K562 (cell line): Measurements from ENCODE around the gene UTP11. TPM values are rescaled to one million over a fixed set of nuclear protein-coding genes. Genes with fewer than 3 reads are reported as not detected.

Experiments used
- ATAC-seq: fragments of 200-7000 bp; cut with Tn5 transposase; 3 replicates; pipeline ENCODE4 v1.9.1; 2020; ENCODE audit warnings: moderate library complexity
- BruUV-seq: library from RNA; stranded (reverse); fragments of 400-500 nt; replicated peaks from 2 replicates; lab custom pipeline; 2021; lab: Mats Ljungman, UMichigan
- CTCF ChIA-PET: fragments of 300-600 bp; formaldehyde crosslinking; extraction: SDS; loops from one replicate; lab custom pipeline; 2021; ENCODE audit warnings: low intra/inter-chr PET ratio; lab: Yijun Ruan, JAX
- POLR2A ChIA-PET: fragments of 300-600, 350-650 bp; sonication (Branson Sonifier 250); formaldehyde crosslinking; extraction: SDS; loops from one replicate; lab custom pipeline; 2021; ENCODE audit warnings: antibody characterized with exemption, inconsistent platforms; lab: Yijun Ruan, JAX
- DNase-seq, 4 experiments: peaks; one replicate each; pipeline versions ENCODE4 v3.0.0 to v3.0.0-alpha.2; 2011 to 2018; ENCODE audit warnings: low spot score in 3 of 4, mixed read lengths in 3 of 4; ENCODE audit errors: extremely low read depth in 1 of 4
- FAIRE-seq: peaks from 2 replicates; lab custom pipeline; 2011; peaks lifted over from hg19 to GRCh38; lab: Jason Lieb, UNC
- H2AFZ ChIP-seq: 2 replicates; pipeline ENCODE4 v1.6.0; 2011; ENCODE audit warnings: low read depth, low read length, control low read depth, inconsistent platforms
- H3K27ac ChIP-seq: fragments of 200-600 bp; 3 replicates; pipeline ENCODE4 v1.8.0; 2011; ENCODE audit warnings: low read depth, mild to moderate bottlenecking, control low read depth, inconsistent platforms, low read length, moderate library complexity, mixed read lengths; ENCODE audit errors: extremely low read depth
- H3K27me3 ChIP-seq, 2 experiments: fragments of 300-600 bp in 1 of 2; 2 replicates in 1 of 2; 3 replicates in 1 of 2; pipeline versions ENCODE4 v1.6.0 to v1.8.0; 2011; ENCODE audit warnings: inconsistent platforms in 2 of 2, low read length in 2 of 2, mild to moderate bottlenecking in 1 of 2, mixed read lengths in 1 of 2, moderate library complexity in 1 of 2; ENCODE audit not compliant: control insufficient read depth in 2 of 2, insufficient read depth in 2 of 2
- H3K36me3 ChIP-seq: fragments of 300-600 bp; 3 replicates; pipeline ENCODE4 v1.8.0; 2011; ENCODE audit warnings: mild to moderate bottlenecking, low read length, inconsistent platforms; ENCODE audit not compliant: control insufficient read depth, insufficient read depth
- H3K4me1 ChIP-seq, 2 experiments: fragments of 200-600 bp in 1 of 2; replicated peaks in 1 of 2; 2 replicates in 1 of 2; 3 replicates in 1 of 2; pipeline versions ENCODE4 v1.5.1 to v1.8.0; 2011; ENCODE audit warnings: inconsistent platforms in 2 of 2, low read length in 2 of 2, mild to moderate bottlenecking in 1 of 2, mixed read lengths in 1 of 2, moderate library complexity in 1 of 2; ENCODE audit not compliant: control insufficient read depth in 2 of 2, insufficient read depth in 2 of 2
- H3K4me2 ChIP-seq: 2 replicates; pipeline ENCODE4 v1.6.1; 2011; ENCODE audit warnings: low read length, control low read depth, inconsistent platforms, mixed read lengths; ENCODE audit not compliant: insufficient read depth
- H3K4me3 ChIP-seq: fragments of 200-600 bp; sonication (generic), shearing (Covaris generic); 2 replicates; pipeline ENCODE4 v1.5.1; 2016; ENCODE audit warnings: control low read depth, inconsistent platforms
- H3K79me2 ChIP-seq: fragments of 200-600 bp; 3 replicates; pipeline ENCODE4 v1.8.0; 2011; ENCODE audit warnings: low read length, inconsistent platforms; ENCODE audit not compliant: control insufficient read depth, insufficient read depth
- H3K9ac ChIP-seq, 2 experiments: 2 replicates each; pipeline versions ENCODE4 v1.6.0 to v1.6.1; 2011; ENCODE audit warnings: low read depth in 2 of 2, low read length in 2 of 2, control low read depth in 1 of 2, inconsistent platforms in 1 of 2, mild to moderate bottlenecking in 1 of 2, mixed read lengths in 1 of 2; ENCODE audit not compliant: insufficient read depth in 1 of 2
- H3K9me1 ChIP-seq: one replicate; pipeline ENCODE4 v1.6.0; 2011; ENCODE audit warnings: inconsistent platforms, mild to moderate bottlenecking, low read length, moderate library complexity; ENCODE audit not compliant: control insufficient read depth, insufficient read depth
- H3K9me3 ChIP-seq: replicated peaks from 2 replicates; pipeline ENCODE4 v1.5.1; 2011; ENCODE audit warnings: low read depth, low read length, inconsistent platforms; ENCODE audit not compliant: control insufficient read depth, insufficient read depth
- H4K20me1 ChIP-seq: replicated peaks from 2 replicates; pipeline ENCODE4 v1.6.1; 2011; ENCODE audit warnings: low read length, inconsistent platforms, mixed read lengths; ENCODE audit not compliant: control insufficient read depth, insufficient read depth
- CHAMP1 ChIP-seq: fragments of 450-650 bp; IDR thresholded peaks from 2 replicates; pipeline ENCODE4 v1.6.1; 2016; ENCODE audit warnings: mild to moderate bottlenecking
- ETV6 ChIP-seq, 3 experiments: fragments of 150-350 bp in 1 of 3; sonication (generic) in 1 of 3; formaldehyde crosslinking in 1 of 3; IDR thresholded peaks; 2 replicates each; pipeline versions ENCODE4 v1.6.1 to v1.8.0; 2014 to 2022; ENCODE audit warnings: borderline replicate concordance in 2 of 3, low read depth in 2 of 3, antibody characterized with exemption in 1 of 3, low read length in 1 of 3, mild to moderate bottlenecking in 1 of 3, missing genetic modification reagents in 1 of 3
- EWSR1 ChIP-seq: fragments of 450-650 bp; IDR thresholded peaks from 2 replicates; pipeline ENCODE4 v1.6.1; 2018; ENCODE audit warnings: borderline replicate concordance, mild to moderate bottlenecking, low read depth, moderate library complexity; ENCODE audit not compliant: partially characterized antibody
- FOSL1 ChIP-seq: fragments of 200-800 bp; sonication (Bioruptor generic); conservative IDR thresholded peaks from 2 replicates; pipeline ENCODE4 v1.6.1; 2016; ENCODE audit warnings: missing genetic modification characterization, missing compliant biosample characterization
- HIVEP1 ChIP-seq: fragments of 250-450 bp; sonication (Bioruptor Pico); IDR thresholded peaks from 2 replicates; pipeline ENCODE4 v1.4.0; 2020; ENCODE audit warnings: mild to moderate bottlenecking
- HNRNPLL ChIP-seq: fragments of 200-400 bp; formaldehyde crosslinking; IDR thresholded peaks from 2 replicates; pipeline ENCODE4 v1.6.1; 2017; ENCODE audit warnings: low read length, low read depth, mild to moderate bottlenecking; ENCODE audit not compliant: poor library complexity, severe bottlenecking
- MIER1 ChIP-seq: fragments of 450-650 bp; IDR thresholded peaks from 2 replicates; pipeline ENCODE4 v1.6.1; 2016; ENCODE audit warnings: antibody characterized with exemption, mild to moderate bottlenecking, low read depth
- NFRKB ChIP-seq: fragments of 450-650 bp; IDR thresholded peaks from 2 replicates; pipeline ENCODE4 v1.6.1; 2016; ENCODE audit warnings: low read depth
- NRF1 ChIP-seq, 2 experiments: fragments of 450-650 bp; IDR thresholded peaks in 1 of 2; conservative IDR thresholded peaks in 1 of 2; 2 replicates each; pipeline ENCODE4 v1.6.1; 2014; ENCODE audit warnings: mild to moderate bottlenecking in 2 of 2
- PCBP1 ChIP-seq: fragments of 200-400 bp; formaldehyde crosslinking; IDR thresholded peaks from 2 replicates; pipeline ENCODE4 v1.6.1; 2018; ENCODE audit warnings: mild to moderate bottlenecking, low read depth, low read length; ENCODE audit not compliant: poor library complexity, severe bottlenecking
- PCBP2 ChIP-seq: fragments of 200-400 bp; formaldehyde crosslinking; IDR thresholded peaks from 2 replicates; pipeline ENCODE4 v1.6.1; 2018; ENCODE audit warnings: low read length, low read depth, mild to moderate bottlenecking, moderate library complexity; ENCODE audit not compliant: poor library complexity, severe bottlenecking
- SRSF1 ChIP-seq: fragments of 200-400 bp; formaldehyde crosslinking; IDR thresholded peaks from 2 replicates; pipeline ENCODE4 v1.6.1; 2017; ENCODE audit warnings: mild to moderate bottlenecking, low read depth, low read length, moderate library complexity
- THRAP3 ChIP-seq: fragments of 450-650 bp; IDR thresholded peaks from 2 replicates; pipeline ENCODE4 v1.6.1; 2016; ENCODE audit warnings: mild to moderate bottlenecking, inconsistent platforms, borderline replicate concordance
- YBX1 ChIP-seq: fragments of 450-650 bp; IDR thresholded peaks from 2 replicates; pipeline ENCODE4 v1.7.1; 2016; ENCODE audit warnings: mild to moderate bottlenecking
- ZNF431 ChIP-seq: sonication (generic); formaldehyde crosslinking; IDR thresholded peaks from 2 replicates; pipeline ENCODE4 v1.8.0; 2022; ENCODE audit warnings: mild to moderate bottlenecking, missing genetic modification reagents
- ZNF707 ChIP-seq: fragments of 250-450 bp; sonication (Bioruptor Pico); conservative IDR thresholded peaks from 2 replicates; pipeline ENCODE4 v1.8.0; 2022; ENCODE audit warnings: inconsistent platforms, mild to moderate bottlenecking, moderate library complexity
- ZNF740 ChIP-seq, 3 experiments: fragments of 200-800 bp in 1 of 3; sonication (Bioruptor generic) in 1 of 3; sonication (generic) in 1 of 3; formaldehyde crosslinking in 1 of 3; IDR thresholded peaks; 2 replicates each; pipeline versions ENCODE4 v1.6.1 to v1.8.0; 2016 to 2022; ENCODE audit warnings: mild to moderate bottlenecking in 2 of 3, missing compliant biosample characterization in 2 of 3, missing genetic modification characterization in 2 of 3, missing genetic modification reagents in 1 of 3
- ZZZ3 ChIP-seq: fragments of 450-650 bp; IDR thresholded peaks from 2 replicates; pipeline ENCODE4 v1.6.1; 2016; ENCODE audit warnings: antibody characterized with exemption, mild to moderate bottlenecking, moderate library complexity
- WGBS: fragments of 100-300 bp; shearing (Covaris generic); methylation state at CpG from one replicate; pipeline ENCODE4 v1.1.6; 2016; ENCODE audit warnings: low coverage, mixed read lengths; ENCODE audit not compliant: insufficient coverage; ENCODE audit errors: missing lambda C conversion rate; 5-methylcytosine and 5-hydroxymethylcytosine counted together
- in situ Hi-C: fragments of 300-500 bp; cut with MboI; formaldehyde crosslinking; loops from 4 replicates; pipeline ENCODE4 v1.15.0; 2018; ENCODE audit warnings: inconsistent platforms, mixed read lengths
- intact Hi-C: fragments of 100-400 bp; cut with micrococcal nuclease; formaldehyde crosslinking; loops from 2 replicates; pipeline ENCODE4 v1.14.2; 2022
- polyA plus RNA-seq, 8 experiments: library from polyadenylated mRNA; depleted of rRNA in 4 of 8; stranded (reverse) in 5 of 8; unstranded in 3 of 8; fragments of >200 nt; fragmentation: Nextera tagmentation in 2 of 8; fragmentation: Illumina TruSeq in 1 of 8; extraction: Ambion mirVana in 2 of 8; extraction: Trizol in 1 of 8; gene quantifications; 2 replicates each; pipeline versions ENCODE4 v1.2.1 to v1.2.3, GENCODE V29; 2011 to 2014; ENCODE audit warnings: inconsistent platforms in 1 of 8, missing spikeins in 1 of 8
- total RNA-seq, 7 experiments: library from RNA; depleted of rRNA in 6 of 7; stranded (reverse); fragments of >200 nt in 6 of 7; fragmentation: Illumina TruSeq in 2 of 7; extraction: Trizol in 2 of 7; gene quantifications; 2 replicates each; pipeline versions ENCODE4 v1.2.1 to v1.2.3, GENCODE V29; 2011 to 2021; ENCODE audit warnings: low replicate concordance in 1 of 7

Gene UTP11
- total and polyA plus RNA-seq, 9 of the 15 experiments (the other 6 are each of a cell fraction or from before 2014, with no cell fraction given): 91.1 to 378 (median 221) TPM

DNA sequence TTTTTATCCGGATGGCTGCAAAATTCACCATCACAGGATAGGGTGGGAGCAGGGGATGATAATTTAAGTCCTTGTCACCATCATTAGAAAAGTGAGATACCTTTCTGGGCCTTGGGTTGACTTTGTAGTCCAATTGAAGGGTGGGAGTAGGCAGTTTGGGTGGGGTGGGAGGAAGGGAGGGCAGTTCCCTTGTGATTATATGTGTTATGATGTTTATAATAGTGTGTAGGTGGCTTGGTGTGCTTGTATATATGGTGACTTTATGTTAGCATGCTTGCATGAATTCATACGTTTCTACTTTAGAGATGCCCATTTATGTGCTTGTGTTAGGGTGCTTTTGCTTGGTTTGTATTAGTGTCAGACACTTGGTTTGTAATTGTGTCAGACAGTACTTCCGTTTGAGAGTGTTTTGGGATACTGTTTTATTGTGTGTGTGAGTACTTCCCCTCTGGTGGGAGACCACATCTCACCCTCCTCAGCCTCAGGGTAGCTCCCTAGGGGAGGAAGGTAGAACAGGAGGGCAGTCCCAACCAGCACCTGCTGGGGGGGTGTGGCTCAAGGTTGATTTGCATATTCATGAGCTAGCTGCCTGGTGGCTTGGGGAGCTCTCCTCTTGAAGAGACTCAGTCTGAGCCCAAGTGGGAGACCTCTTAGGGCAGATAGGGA lies 40.3 kb downstream of the UTP11 start:
- no peak overlapping the region for H3K4me3 ChIP-seq
- peaks cover 6 to 30% of the 10 kb centered on the region in 2 experiments; a peak in 4 of 5 replicates for H3K27me3 ChIP-seq
- no peaks in the 10 kb centered on the region for H3K9me3 ChIP-seq
- BruUV-seq: no TSS peak
- ATAC-seq: peak; percentile 81
- peak in 3 of 4 experiments; percentile 45 to 48 (median 47) for DNase-seq
- no peak overlapping the region for H3K9ac ChIP-seq
- no peak overlapping the region for H3K27ac ChIP-seq
- intact Hi-C loops (no loop called here), in situ Hi-C loops (no loop called here)
- H3K4me2 ChIP-seq: no peak overlapping the region
- no peak overlapping the region for H2AFZ ChIP-seq
- H4K20me1 ChIP-seq: peaks cover 8% of the 10 kb centered on the region
- ChIA-PET POLR2A (interaction anchor here (0.5 to 2.0 kb wide), 10 partner anchors 10 to 1196 kb away, joined by 3 to 10 read pairs (median 4); partner anchors contain the start of gene UTP11), CTCF (interaction anchor here (0.6 kb wide), 1 partner anchor 1039 kb away, joined by 3 read pairs; no protein-coding TSS in a partner anchor)
- 10% methylated on average over 3 of the region's 3 CpGs for WGBS
- H3K79me2 ChIP-seq: no peaks in the 10 kb centered on the region
- H3K9me1 ChIP-seq: no peaks in the 10 kb centered on the region
- TF ChIP-seq YBX1: no peak
- no peak for TF ChIP-seq MIER1
- TF ChIP-seq ZZZ3: no peak
- TF ChIP-seq EWSR1: no peak
- no peak for TF ChIP-seq NFRKB
- TF ChIP-seq ZNF740 (CRISPR knock-in tag; IDR thresholded peaks at IDR 0.05): no peak
- TF ChIP-seq ZNF740 (tag; IDR thresholded peaks at IDR 0.05): no peak
- no peak for TF ChIP-seq PCBP1
- no peak for TF ChIP-seq CHAMP1
- no peak for TF ChIP-seq ZNF707 (CRISPR knock-in tag)
- TF ChIP-seq THRAP3: no peak
- TF ChIP-seq HIVEP1: no peak
- no peak for TF ChIP-seq HNRNPLL
- no peak for TF ChIP-seq PCBP2
- TF ChIP-seq ETV6 (IDR thresholded peaks at IDR 0.05; ENCODE audit: borderline replicate concordance in 1 of 2, low read depth in 2 of 2, low read length in 1 of 2): no peak
- no peak for TF ChIP-seq ETV6 (CRISPR knock-in tag; IDR thresholded peaks at IDR 0.05; ENCODE audit: borderline replicate concordance)
- no peak for TF ChIP-seq NRF1 (conservative IDR thresholded peaks at IDR 0.05 in 1 of 2, IDR thresholded peaks at IDR 0.05 in 1 of 2)
- no peak for TF ChIP-seq SRSF1
- no peak for TF ChIP-seq FOSL1
- TF ChIP-seq ZNF431 (CRISPR knock-in tag): no peak
- H3K4me1 ChIP-seq: peaks cover 0 to 5% of the 10 kb centered on the region in 2 experiments; a peak in 3 of 5 replicates
- FAIRE-seq: peak; percentile 73
- no peaks in the 10 kb centered on the region for H3K36me3 ChIP-seq
